NK-92 (cell line): ENCODE results near the gene JKAMP.

ENCODE experiments used
- DNase-seq: peaks from one replicate; lab custom pipeline; 2025; ENCODE audit not compliant: unreplicated experiment; lab: John Stamatoyannopoulos, UW

The JKAMP gene

GRCh38 chr14:59480166-59480565 is 4.2 kb upstream of the JKAMP start:
- no peak for DNase-seq

GRCh38 chr14:59481407-59481806 is 2.9 kb upstream of the JKAMP start:
- no peak for DNase-seq

- no peak for DNase-seq
These were observed 2.3 kb upstream of the JKAMP start for GRCh38 chr14:59481871-59482540.

- DNase-seq: no peak
These were observed 1.6 kb upstream of the JKAMP start for GRCh38 chr14:59482541-59483331.

GRCh38 chr14:59483363-59483762 is 954 bp upstream of the JKAMP start:
- no peak for DNase-seq

- DNase-seq: no peak
These were observed 390 bp downstream of the JKAMP start for GRCh38 chr14:59484639-59485175.

- no peak for DNase-seq
These were observed 6.4 kb downstream of the JKAMP start for GRCh38 chr14:59490756-59491155.

- DNase-seq: no peak
These were observed 8.1 kb downstream of the JKAMP start for GRCh38 chr14:59492384-59492783.

GRCh38 chr14:59500732-59501131 is 16.4 kb downstream of the JKAMP start:
- no peak for DNase-seq

GRCh38 chr14:59503256-59503655 is 18.9 kb downstream of the JKAMP start:
- no peak for DNase-seq

- no peak for DNase-seq
These were observed 22.9 kb downstream of the JKAMP start for GRCh38 chr14:59507063-59507751.

GRCh38 chr14:59507752-59508103 is 23.4 kb downstream of the JKAMP start:
- no peak for DNase-seq

- DNase-seq: no peak
These were observed 24.8 kb downstream of the JKAMP start for GRCh38 chr14:59509101-59509500.

GRCh38 chr14:59510001-59510400 is 25.7 kb downstream of the JKAMP start:
- DNase-seq: no peak

- no peak for DNase-seq
These were observed 26.6 kb downstream of the JKAMP start for GRCh38 chr14:59510966-59511365.

- no peak for DNase-seq
These were observed 27.7 kb downstream of the JKAMP start for GRCh38 chr14:59511916-59512575.

GRCh38 chr14:59520224-59520623 is 35.9 kb downstream of the JKAMP start:
- DNase-seq: no peak

- DNase-seq: no peak
These were observed 44.9 kb downstream of the JKAMP start for GRCh38 chr14:59529189-59529588.

- DNase-seq: no peak
These were observed 46.0 kb downstream of the JKAMP start for GRCh38 chr14:59530349-59530748.

GRCh38 chr14:59532419-59532818 is 48.1 kb downstream of the JKAMP start:
- DNase-seq: no peak

GRCh38 chr14:59534361-59534987 is 50.2 kb downstream of the JKAMP start:
- no peak for DNase-seq
